Stimulated activated CD8-positive, alpha-beta memory T cell treated with anti-CD3 and anti-CD28 coated beads, Interleukin-4, amount 100 ng/mL, for 24 hours (primary cell): ENCODE measurements around the gene MAK.
"Not testable (repeated sequence)": the region's sequence is repeated elsewhere in the genome, so short reads cannot be mapped to it uniquely, and the experiment has no call there.

Experiments used
- DNase-seq: peaks from one replicate; pipeline ENCODE4 v3.0.0-alpha.2; 2020; ENCODE audit warnings: low read depth

MAK gene, protein sequence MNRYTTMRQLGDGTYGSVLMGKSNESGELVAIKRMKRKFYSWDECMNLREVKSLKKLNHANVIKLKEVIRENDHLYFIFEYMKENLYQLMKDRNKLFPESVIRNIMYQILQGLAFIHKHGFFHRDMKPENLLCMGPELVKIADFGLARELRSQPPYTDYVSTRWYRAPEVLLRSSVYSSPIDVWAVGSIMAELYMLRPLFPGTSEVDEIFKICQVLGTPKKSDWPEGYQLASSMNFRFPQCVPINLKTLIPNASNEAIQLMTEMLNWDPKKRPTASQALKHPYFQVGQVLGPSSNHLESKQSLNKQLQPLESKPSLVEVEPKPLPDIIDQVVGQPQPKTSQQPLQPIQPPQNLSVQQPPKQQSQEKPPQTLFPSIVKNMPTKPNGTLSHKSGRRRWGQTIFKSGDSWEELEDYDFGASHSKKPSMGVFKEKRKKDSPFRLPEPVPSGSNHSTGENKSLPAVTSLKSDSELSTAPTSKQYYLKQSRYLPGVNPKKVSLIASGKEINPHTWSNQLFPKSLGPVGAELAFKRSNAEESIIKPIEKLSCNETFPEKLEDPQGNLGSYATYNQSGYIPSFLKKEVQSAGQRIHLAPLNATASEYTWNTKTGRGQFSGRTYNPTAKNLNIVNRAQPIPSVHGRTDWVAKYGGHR

DNA sequence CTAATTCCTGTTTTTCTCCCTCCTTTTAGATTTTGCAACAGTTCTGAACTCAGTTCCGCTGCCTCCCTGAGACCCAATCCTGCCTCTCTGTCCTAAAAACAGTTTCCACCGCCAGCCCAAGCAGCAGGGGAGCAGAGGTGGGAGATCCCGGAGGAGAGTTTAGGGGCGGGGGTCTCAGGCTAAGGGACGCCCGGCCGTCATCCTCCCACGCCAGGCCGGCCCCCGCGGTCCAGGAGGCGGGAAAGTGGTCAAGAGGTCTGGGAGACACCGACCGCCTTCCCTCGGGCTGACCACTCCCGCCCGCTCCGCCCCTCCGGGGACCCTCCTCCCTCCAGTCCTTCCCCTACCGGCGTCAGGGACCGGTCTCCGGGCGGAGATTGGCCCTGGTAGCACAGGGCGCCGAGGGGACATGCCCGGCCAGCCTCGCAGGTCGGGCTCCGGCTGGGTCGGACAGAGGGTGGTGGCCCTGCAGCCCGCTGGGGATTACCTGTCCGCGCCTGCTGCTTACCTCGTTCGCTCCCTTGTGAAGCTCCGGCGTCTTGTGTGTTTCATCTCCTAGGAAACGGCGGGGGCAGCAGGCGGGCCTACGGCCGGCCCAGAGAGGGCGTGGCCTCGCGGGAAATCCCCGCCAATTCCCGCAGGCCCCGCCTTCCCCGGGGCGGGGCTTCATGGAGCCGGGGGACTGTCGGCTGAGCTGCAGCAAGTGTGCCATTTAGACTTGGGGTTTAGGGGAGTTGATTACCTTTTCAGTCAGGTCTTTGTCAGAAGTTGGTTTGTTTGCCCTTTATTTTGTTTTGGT lies at the start of gene MAK:
Gene MAK (minus strand): TSS at position 545 of the 799 bp plus-strand sequence. CDS start 7,891 bp downstream, outside the sequence.
- peak; percentile 76 for DNase-seq

DNA sequence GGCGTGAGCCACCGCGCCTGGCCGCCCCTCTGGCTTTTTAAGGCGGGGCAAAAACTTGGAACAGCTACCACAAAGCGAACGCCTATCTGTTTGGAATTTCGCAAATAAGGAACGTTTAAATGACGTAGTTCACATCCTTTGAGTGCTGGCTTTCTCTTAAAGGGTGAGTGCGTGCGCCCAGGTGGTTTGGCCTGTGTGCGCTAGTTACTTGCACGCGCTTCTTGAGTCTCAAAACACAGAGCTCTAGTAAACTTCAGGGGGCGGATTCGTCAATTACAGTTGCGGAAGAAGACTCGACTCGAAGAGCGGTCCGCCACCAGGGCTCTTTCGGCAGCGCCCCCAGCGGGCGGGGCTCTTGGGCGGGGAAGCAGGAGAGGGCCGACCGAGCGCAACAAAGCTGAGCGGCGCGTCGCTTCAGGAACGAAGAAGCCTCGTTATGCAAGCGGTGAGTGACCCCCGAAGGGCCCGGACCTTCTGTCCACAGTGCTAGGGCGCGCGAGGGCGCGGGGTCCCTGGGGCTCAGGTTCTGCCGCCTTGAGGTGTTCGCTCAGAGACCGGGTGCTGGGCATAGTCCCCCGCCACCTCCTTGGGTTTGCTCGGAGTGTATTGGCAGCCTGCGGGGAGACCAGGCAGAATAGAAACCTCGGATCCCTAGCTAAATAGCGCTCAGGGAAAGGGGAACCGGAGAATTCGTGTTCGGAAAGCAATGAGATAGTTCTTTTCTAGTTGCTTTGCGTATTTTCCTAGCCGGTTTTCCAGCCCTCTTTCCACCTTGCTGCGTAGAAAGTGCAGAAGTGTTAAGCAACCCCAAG lies 48.6 kb upstream of the MAK start, which contains the start of gene SYCP2L:
Gene SYCP2L (plus strand): TSS at position 362 of the 812 bp plus-strand sequence. CDS start 75 bp downstream, at position 437.
- DNase-seq: peak; percentile 26

GRCh38 chr6:10886365-10886690 lies 48.0 kb upstream of the MAK start:
- not testable (repeated sequence) for DNase-seq

DNA sequence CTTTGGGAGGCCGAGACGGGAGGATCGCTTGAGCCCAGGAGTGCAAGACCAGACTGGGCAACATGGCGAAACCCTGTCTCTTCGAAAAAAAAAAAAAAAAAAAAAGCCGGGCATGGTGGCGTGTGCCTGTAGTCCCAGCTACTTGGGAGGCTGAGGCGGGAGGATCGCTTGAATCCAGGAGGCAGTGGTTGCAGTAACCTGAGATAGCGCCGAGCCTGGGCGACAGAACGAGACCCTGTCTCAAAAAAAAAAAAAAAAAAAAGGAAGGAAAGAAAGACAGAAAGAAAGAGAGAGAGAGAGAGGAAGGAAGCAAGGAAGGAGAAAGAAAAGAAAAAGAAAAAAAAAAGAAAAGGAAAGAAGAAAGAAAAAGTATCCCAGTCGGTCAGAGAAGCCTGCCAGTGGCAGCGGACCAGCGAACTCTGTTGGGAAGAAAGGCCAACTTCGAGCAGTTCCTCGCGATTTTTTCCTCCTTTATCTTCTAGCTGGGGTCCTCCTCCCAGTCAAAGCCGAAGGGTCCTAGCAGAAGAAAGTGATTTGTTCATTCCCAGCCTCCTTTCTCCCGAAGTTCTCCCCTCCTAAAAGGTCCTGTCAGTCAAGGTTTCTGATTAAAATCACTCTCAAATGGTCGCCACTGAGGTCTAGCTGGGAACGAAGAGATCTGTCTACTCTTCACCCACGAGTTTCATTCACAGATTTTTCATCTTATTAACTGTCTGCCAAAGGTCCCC lies 46.1 kb upstream of the MAK start:
- DNase-seq: no peak

DNA sequence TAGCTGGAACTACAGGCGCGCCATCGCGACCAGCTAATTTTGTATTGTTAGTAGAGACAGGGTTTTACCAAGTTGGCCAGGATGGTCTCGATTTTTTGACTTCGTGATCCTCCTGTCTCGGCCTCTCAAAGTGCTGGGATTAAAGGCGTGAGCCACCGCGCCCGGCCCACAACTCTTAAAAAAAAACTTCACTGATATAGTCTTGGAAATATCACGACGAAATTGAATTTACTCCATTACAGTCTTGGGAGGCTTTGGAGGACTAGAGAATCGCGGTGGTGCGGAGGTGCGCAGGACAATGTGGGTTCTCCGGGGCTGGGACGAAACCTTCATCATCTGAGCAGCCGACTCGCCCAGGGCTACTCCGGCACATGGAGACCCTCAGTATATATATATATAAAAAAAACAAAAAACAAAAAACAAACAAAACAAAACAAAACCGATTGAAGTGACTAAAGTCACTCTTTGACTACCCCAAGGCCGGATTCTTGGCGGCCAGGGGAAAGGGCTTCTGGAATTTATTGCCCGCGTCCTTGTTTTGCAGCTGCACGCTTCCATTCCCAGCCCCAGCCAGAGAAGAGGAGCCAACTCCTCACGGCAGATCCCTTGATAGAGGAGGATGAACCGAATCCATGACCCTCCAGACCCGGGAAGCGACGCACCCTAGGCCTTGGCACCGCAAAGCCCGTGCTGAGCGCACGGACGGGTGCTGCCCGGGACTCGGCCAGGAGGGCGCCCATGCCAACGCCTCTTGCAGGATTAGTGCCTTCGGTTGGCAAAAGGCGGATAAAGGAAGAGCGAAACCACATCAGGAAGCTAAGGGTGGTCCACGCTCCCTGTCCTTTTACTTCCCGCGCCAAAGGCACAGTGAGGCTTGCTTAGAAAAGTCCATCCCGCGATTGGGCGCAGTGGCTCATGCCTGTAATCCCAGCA lies 45.2 kb upstream of the MAK start:
- no peak for DNase-seq

DNA sequence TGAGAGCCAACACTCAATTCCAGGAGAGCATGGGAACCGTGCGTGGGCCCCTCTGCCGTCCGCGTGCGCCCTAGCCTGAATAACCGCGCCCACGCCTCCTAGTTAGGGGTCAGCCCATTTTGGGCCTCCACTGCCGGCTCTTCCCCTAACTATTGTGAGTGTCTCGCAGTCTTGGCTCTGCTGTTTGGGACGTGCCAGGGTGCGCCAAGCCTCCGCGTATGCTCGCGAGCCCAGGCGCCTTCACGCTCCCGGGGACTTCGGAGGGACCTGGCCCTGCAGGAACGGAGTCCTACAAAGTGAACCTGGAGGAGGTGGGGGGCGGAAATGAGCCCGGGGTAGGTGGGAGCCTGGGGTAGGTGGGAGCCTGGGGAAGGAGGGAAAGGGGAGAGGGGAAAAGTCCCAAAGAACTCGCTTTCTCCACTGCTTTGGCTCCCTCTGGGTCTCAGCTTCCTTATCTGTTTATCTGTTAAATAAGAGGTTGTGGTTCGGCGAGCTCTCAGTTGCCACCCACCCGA lies 44.4 kb upstream of the MAK start:
- no peak for DNase-seq

DNA sequence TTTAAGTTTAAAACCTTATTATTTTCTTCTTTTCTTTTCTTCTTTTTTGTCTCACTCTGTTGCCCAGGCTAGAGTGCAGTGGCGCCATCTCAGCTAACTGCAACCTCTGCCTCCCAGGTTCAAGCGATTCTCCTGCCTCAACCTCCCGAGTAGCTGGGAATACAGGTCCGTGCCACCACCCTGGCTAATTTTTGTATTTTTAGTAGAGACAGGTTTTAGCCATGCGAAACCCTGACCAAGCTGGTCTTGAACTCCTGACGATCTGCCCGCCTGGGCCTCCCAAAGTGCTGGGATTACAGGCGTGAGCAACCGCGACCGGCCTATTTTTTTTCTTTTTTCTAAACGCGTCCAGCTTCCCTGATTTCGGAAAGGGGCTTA lies 43.9 kb upstream of the MAK start:
- not testable (repeated sequence) for DNase-seq

DNA sequence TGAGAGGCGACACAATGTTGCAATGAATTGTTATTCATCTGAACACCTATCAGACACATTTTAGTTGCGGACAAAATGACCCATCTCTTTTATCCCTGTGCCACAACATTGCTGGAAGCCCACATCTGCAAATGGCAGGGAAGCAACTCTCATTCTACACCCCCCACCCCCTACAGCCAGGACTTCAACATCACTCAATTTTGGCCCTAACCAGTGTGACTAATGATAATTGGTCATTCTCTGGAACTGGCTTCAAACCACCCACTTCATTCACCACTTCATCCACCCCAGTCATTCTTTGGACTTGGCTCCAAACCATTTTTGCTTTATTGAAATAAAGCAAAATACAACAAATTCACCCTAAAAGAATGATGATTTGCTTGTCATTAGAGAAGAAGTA lies 42.0 kb upstream of the MAK start:
- DNase-seq: no peak

- no peak for DNase-seq
Measured at GRCh38 chr6:10877871-10878270, 39.5 kb upstream of the MAK start.

- no peak for DNase-seq
Measured at GRCh38 chr6:10877012-10877411, 38.7 kb upstream of the MAK start.

DNA sequence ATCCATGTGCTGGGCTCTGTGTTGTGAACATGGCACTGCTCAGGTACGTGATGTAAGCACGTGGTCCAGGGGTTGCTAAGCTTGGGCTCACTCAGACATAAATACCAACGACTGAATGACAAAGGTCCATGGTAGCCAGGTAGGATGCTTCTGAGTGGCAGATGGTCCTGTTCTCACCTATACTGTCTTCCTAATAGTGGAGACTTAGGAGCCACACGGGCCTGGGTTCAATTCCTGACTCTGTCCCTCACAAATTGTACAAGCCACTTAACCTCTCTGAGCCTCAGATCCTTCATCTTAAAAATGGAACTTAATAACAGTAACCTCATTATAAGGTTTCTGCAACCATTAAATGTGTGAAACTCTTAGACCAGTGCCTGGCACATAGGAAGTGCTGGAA lies 36.7 kb upstream of the MAK start:
- DNase-seq: no peak

- DNase-seq: no peak
Measured at GRCh38 chr6:10874207-10874606, 35.9 kb upstream of the MAK start.

DNA sequence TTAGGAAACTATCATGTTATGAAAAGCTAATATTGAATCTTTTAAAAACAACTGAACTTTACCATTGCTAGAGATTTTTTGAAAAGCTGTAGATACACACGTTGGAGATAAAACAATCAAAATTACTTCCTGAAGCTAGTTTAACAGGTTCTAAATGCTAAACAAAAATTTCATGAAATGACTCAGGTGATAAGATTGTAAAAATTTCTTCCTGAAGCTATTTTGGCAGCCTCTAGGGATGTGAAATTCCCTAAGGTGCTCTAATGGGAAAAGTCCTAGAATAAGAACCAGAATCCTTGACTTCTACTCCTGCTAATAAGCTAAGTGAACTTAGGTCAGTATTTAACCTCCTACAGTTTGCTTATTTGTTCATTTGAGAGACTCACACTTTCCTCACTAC lies 35.0 kb upstream of the MAK start:
- DNase-seq: no peak

GRCh38 chr6:10867952-10868351 lies 29.6 kb upstream of the MAK start:
- no peak for DNase-seq

- DNase-seq: not testable (repeated sequence)
Measured at GRCh38 chr6:10866709-10867108, 28.4 kb upstream of the MAK start.

GRCh38 chr6:10863031-10863430 lies 24.7 kb upstream of the MAK start:
- not testable (repeated sequence) for DNase-seq

DNA sequence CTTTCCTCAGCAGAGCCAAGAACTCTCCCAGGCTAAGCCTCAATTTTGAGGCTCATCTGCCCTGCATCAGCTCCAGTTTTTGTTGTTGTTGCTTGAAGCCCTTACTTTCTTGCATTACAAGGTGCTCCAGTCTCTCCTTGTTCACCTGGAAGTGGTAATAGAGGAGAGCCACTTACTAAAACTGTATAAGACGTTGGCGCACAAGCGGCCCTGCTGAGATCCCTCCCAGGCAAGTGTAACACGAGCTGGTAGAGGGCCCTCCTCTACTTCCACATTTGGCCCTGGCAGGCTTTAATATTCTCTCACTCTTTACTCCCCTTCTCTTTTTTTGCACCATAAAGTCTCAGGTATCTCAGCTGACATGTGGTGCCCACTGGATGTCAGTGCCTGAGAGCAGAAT lies 24.0 kb upstream of the MAK start:
- DNase-seq: no peak

- no peak for DNase-seq
Measured at GRCh38 chr6:10861086-10861485, 22.7 kb upstream of the MAK start.

DNA sequence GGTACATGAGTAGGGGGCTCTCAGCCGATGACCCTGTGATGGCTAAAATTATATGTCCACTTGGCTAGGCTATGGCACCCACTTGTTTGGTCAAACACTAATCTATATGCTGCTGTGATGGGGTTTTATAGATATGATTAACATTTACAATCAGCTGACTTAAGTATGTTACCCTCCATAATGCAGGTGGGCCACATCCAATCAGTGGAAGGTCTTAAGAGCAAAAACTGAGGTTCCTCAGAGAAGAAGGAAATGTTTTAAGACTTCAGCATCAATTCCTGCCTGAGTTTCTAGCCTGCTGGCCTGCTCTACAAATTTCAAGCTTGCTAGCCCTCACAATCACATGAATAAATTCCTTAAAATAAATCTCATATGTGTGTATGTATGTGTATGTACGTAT lies 18.9 kb upstream of the MAK start:
- DNase-seq: no peak
